HepG2 (cell line): ENCODE measurements around the gene GRIN3B. TPM values are rescaled to one million over a fixed set of nuclear protein-coding genes. Genes with fewer than 3 reads are reported as not detected.

Experiments used
- ATAC-seq: fragments of 200-7000 bp; cut with Tn5 transposase; 3 replicates; pipeline ENCODE4 v1.9.1; 2020; ENCODE audit warnings: mild to moderate bottlenecking, moderate library complexity
- BruUV-seq: library from RNA; stranded (reverse); fragments of 400-500 nt; replicated peaks from 2 replicates; lab custom pipeline; 2021; lab: Mats Ljungman, UMichigan
- CTCF ChIA-PET: fragments of 300-600 bp; formaldehyde crosslinking; extraction: SDS; loops from one replicate; lab custom pipeline; 2021; ENCODE audit warnings: low total read pairs, inconsistent platforms, low intra/inter-chr PET ratio; lab: Yijun Ruan, JAX
- POLR2A ChIA-PET: fragments of 350-600 bp; sonication (Branson Sonifier 250); formaldehyde crosslinking; loops from one replicate; lab custom pipeline; 2020; ENCODE audit warnings: antibody characterized with exemption, inconsistent platforms; lab: Yijun Ruan, JAX
- DNase-seq: peaks from one replicate; pipeline ENCODE4 v3.0.0-alpha.2; 2015; ENCODE audit warnings: low spot score
- FAIRE-seq: peaks from 3 replicates; lab custom pipeline; 2011; peaks lifted over from hg19 to GRCh38; lab: Jason Lieb, UNC
- H2AFZ ChIP-seq: one replicate; pipeline ENCODE4 v1.6.1; 2011; ENCODE audit warnings: low read length, inconsistent platforms
- H3K27ac ChIP-seq: fragments of 300-600 bp; 3 replicates; pipeline ENCODE4 v1.8.0; 2011; ENCODE audit warnings: mixed run types, mild to moderate bottlenecking, mixed read lengths, low read length, inconsistent platforms; ENCODE audit not compliant: insufficient read depth; ENCODE audit errors: extremely low read length
- H3K27me3 ChIP-seq, 2 experiments: fragments of 200-600 bp in 1 of 2; 2 replicates in 1 of 2; 3 replicates in 1 of 2; pipeline versions ENCODE4 v1.6.0 to v1.8.0; 2011; ENCODE audit warnings: low read length in 2 of 2, mild to moderate bottlenecking in 2 of 2, moderate library complexity in 2 of 2, inconsistent platforms in 1 of 2; ENCODE audit not compliant: insufficient read depth in 2 of 2, control insufficient read depth in 1 of 2
- H3K36me3 ChIP-seq, 2 experiments: fragments of 200-600 bp in 1 of 2; replicated peaks in 1 of 2; 2 replicates in 1 of 2; 3 replicates in 1 of 2; pipeline versions ENCODE4 v1.5.1 to v1.8.0; 2011; ENCODE audit warnings: low read length in 2 of 2, inconsistent platforms in 1 of 2; ENCODE audit not compliant: insufficient read depth in 2 of 2, control insufficient read depth in 1 of 2
- H3K4me1 ChIP-seq: 2 replicates; pipeline ENCODE4 v1.5.1; 2012; ENCODE audit warnings: low read length, inconsistent platforms; ENCODE audit not compliant: insufficient read depth
- H3K4me2 ChIP-seq: 2 replicates; pipeline ENCODE4 v1.6.0; 2011; ENCODE audit warnings: low read depth, low read length, inconsistent platforms
- H3K4me3 ChIP-seq, 3 experiments: fragments of 200-600 bp in 1 of 3; sonication (generic), shearing (Covaris generic) in 1 of 3; replicated peaks in 1 of 3; 2 replicates each; pipeline ENCODE4 v1.5.1; 2011 to 2016; ENCODE audit warnings: low read length in 3 of 3, inconsistent platforms in 2 of 3, low read depth in 2 of 3, mild to moderate bottlenecking in 2 of 3, control low read depth in 1 of 3, mixed read lengths in 1 of 3; ENCODE audit not compliant: insufficient read depth in 1 of 3
- H3K79me2 ChIP-seq: one replicate; pipeline ENCODE4 v1.6.1; 2011; ENCODE audit warnings: low read length, inconsistent platforms; ENCODE audit not compliant: insufficient read depth
- H3K9ac ChIP-seq: 2 replicates; pipeline ENCODE4 v1.6.0; 2011; ENCODE audit warnings: mild to moderate bottlenecking, low read depth, low read length, inconsistent platforms; ENCODE audit not compliant: insufficient read depth
- H3K9me3 ChIP-seq: 2 replicates; pipeline ENCODE4 v1.5.1; 2012; ENCODE audit warnings: mild to moderate bottlenecking, low read length
- H4K20me1 ChIP-seq: 2 replicates; pipeline ENCODE4 v1.6.0; 2011; ENCODE audit warnings: inconsistent platforms, mild to moderate bottlenecking, low read length, moderate library complexity; ENCODE audit not compliant: insufficient read depth
- ELF3 ChIP-seq: IDR thresholded peaks from 2 replicates; pipeline ENCODE4 v1.6.1; 2016; ENCODE audit warnings: missing genetic modification reagents, missing compliant biosample characterization
- NCOR1 ChIP-seq: fragments of 200-600 bp; sonication (generic); IDR thresholded peaks from 2 replicates; pipeline ENCODE4 v1.7.0; 2017; ENCODE audit warnings: antibody characterized with exemption, low read length, borderline replicate concordance
- POLR2A ChIP-seq, 2 experiments: IDR thresholded peaks; 2 replicates each; pipeline ENCODE4 v1.6.1; 2011; ENCODE audit warnings: low read depth in 2 of 2, low read length in 2 of 2, mild to moderate bottlenecking in 1 of 2, moderate library complexity in 1 of 2; ENCODE audit not compliant: insufficient read depth in 1 of 2
- PTBP1 ChIP-seq: fragments of 200-400 bp; formaldehyde crosslinking; IDR thresholded peaks from 2 replicates; pipeline ENCODE4 v1.6.1; 2018; ENCODE audit warnings: low read length, low read depth; ENCODE audit not compliant: poor library complexity, severe bottlenecking
- RBM39 ChIP-seq: fragments of 200-400 bp; formaldehyde crosslinking; IDR thresholded peaks from one replicate; pipeline ENCODE4 v1.6.1; 2018; ENCODE audit warnings: antibody characterized with exemption, mild to moderate bottlenecking, low read depth, low read length; ENCODE audit not compliant: poor library complexity, severe bottlenecking
- TEF ChIP-seq: sonication (generic); formaldehyde crosslinking; IDR thresholded peaks from 2 replicates; pipeline ENCODE4 v1.5.0; 2020; ENCODE audit warnings: missing genetic modification reagents
- ZBTB25 ChIP-seq: IDR thresholded peaks from 2 replicates; pipeline ENCODE4 v1.6.1; 2018; ENCODE audit warnings: missing genetic modification reagents
- ZBTB4 ChIP-seq: sonication (generic); formaldehyde crosslinking; IDR thresholded peaks from 2 replicates; pipeline ENCODE4 v1.4.0; 2020; ENCODE audit warnings: missing genetic modification reagents, mild to moderate bottlenecking, borderline replicate concordance
- ZBTB43 ChIP-seq: sonication (generic); formaldehyde crosslinking; conservative IDR thresholded peaks from 2 replicates; pipeline ENCODE4 v1.4.0; 2020; ENCODE audit warnings: missing genetic modification reagents
- ZNF687 ChIP-seq: sonication (generic); formaldehyde crosslinking; IDR thresholded peaks from 2 replicates; pipeline ENCODE4 v1.5.1; 2020; ENCODE audit warnings: mild to moderate bottlenecking, missing genetic modification reagents, moderate library complexity
- ZNF749 ChIP-seq: sonication (generic); formaldehyde crosslinking; IDR thresholded peaks from 2 replicates; pipeline ENCODE4 v1.8.0; 2022; ENCODE audit warnings: mild to moderate bottlenecking, missing genetic modification reagents, moderate library complexity, borderline replicate concordance
- ZSCAN25 ChIP-seq: sonication (generic); formaldehyde crosslinking; IDR thresholded peaks from 2 replicates; pipeline ENCODE4 v1.8.0; 2022; ENCODE audit warnings: mild to moderate bottlenecking, missing genetic modification reagents
- WGBS: methylation state at CpG from one replicate; pipeline ENCODE4 v1.1.6; 2017; ENCODE audit warnings: low lambda C conversion rate; 5-methylcytosine and 5-hydroxymethylcytosine counted together
- in situ Hi-C: cut with HindIII; loops from 2 replicates; pipeline ENCODE4 v1.10.0; 2017; ENCODE audit warnings: low pct_unique_long_range_greater_than_20kb; ENCODE audit not compliant: extremely low pct_ligation_motif_present
- intact Hi-C: fragments of 100-400 bp; cut with micrococcal nuclease; formaldehyde crosslinking; loops from one replicate; pipeline ENCODE4 v1.10.0; 2022; ENCODE audit not compliant: unreplicated experiment
- polyA plus RNA-seq, 8 experiments: library from polyadenylated mRNA; depleted of rRNA in 3 of 8; stranded (reverse) in 7 of 8; unstranded in 1 of 8; fragments of >200 nt; fragmentation: Illumina TruSeq in 4 of 8; extraction: Trizol in 4 of 8; gene quantifications; 2 replicates each; pipeline versions ENCODE4 v1.2.1 to v1.2.3, GENCODE V29; 2011 to 2016; ENCODE audit warnings: low read depth in 4 of 8, missing spikeins in 1 of 8, mixed read lengths in 1 of 8; ENCODE audit not compliant: insufficient read depth in 1 of 8
- total RNA-seq, 5 experiments: library from RNA; depleted of rRNA; stranded (reverse); fragments of >200 nt; fragmentation: Illumina TruSeq; extraction: Trizol; gene quantifications; 2 replicates each; pipeline ENCODE4 v1.2.3, GENCODE V29; 2016; ENCODE audit warnings: low read depth in 1 of 5

The GRIN3B gene
- total and polyA plus RNA-seq, 2 of the 13 experiments (the other 11 are each of a cell fraction or from before 2014, with no cell fraction given), result 0.07 to 0.20 TPM

GRCh38 chr19:956766-957440 lies 43.3 kb upstream of the GRIN3B start:
- in situ Hi-C loops, result no loop called here
- ChIA-PET CTCF (no interaction called here), POLR2A (interaction anchor here (1.1 to 1.6 kb wide), 2 partner anchors 25 to 27 kb away, joined by 3 to 5 read pairs; partner anchors contain the start of gene WDR18)
- H3K9me3 ChIP-seq, result no peaks in the 10 kb centered on the region
- no TSS peak for BruUV-seq
- intact Hi-C loops, result no loop called here
- peak overlapping the region; percentile 99 for H3K27ac ChIP-seq
- H3K4me2 ChIP-seq, result no peak overlapping the region
- peaks cover 91% of the 10 kb centered on the region for H3K4me1 ChIP-seq
- H3K4me3 ChIP-seq, result no peak overlapping the region
- no peaks in the 10 kb centered on the region for H4K20me1 ChIP-seq
- no peak for DNase-seq
- peaks cover 10 to 23% of the 10 kb centered on the region in 2 experiments; a peak in 4 of 5 replicates for H3K36me3 ChIP-seq
- H2AFZ ChIP-seq, result no peak overlapping the region
- H3K27me3 ChIP-seq, result no peaks in the 10 kb centered on the region
- no peak for FAIRE-seq
- WGBS, result 91% methylated on average over 16 of the region's 27 CpGs
- H3K9ac ChIP-seq, result no peak overlapping the region
- ATAC-seq, result no peak
- peaks cover 74% of the 10 kb centered on the region for H3K79me2 ChIP-seq
- TF ChIP-seq ZSCAN25 (CRISPR knock-in tag), result no peak
- 0 out of 2 replicates have a peak, but pooled peaks have one; percentile 17 for TF ChIP-seq ZBTB4 (CRISPR knock-in tag)
- TF ChIP-seq RBM39, result peak; percentile 58
- TF ChIP-seq NCOR1, result no peak
- peak; percentile 12; the same call in 1 of the 2 replicates for TF ChIP-seq ZNF687 (CRISPR knock-in tag)
- 0 out of 4 replicates have a peak, but pooled peaks of 1 of the 2 experiments have one; percentile 10 for TF ChIP-seq POLR2A (IDR thresholded peaks at IDR 0.05; ENCODE audit: insufficient read depth in 1 of 2, low read depth in 2 of 2, low read length in 2 of 2)
- TF ChIP-seq PTBP1, result peak; percentile 70
- no peak for TF ChIP-seq ELF3 (CRISPR knock-in tag)
- TF ChIP-seq ZBTB25 (CRISPR knock-in tag), result no peak
- no peak for TF ChIP-seq TEF
- TF ChIP-seq ZBTB43 (CRISPR knock-in tag), result no peak
- TF ChIP-seq ZNF749 (CRISPR knock-in tag), result no peak
